T-helper 2 cell treated with Interferon-gamma antibody and Interleukin-4, amounts not matched to agents 100 ng/mL and 5 ng/mL, for 36 hours (primary cell): ENCODE data around the gene GOLT1B. TPM values are rescaled to one million over a fixed set of nuclear protein-coding genes. Genes with fewer than 3 reads are reported as not detected.
"Not testable (repeated sequence)": the region's sequence is repeated elsewhere in the genome, so short reads cannot be mapped to it uniquely, and the experiment has no call there.

Source experiments
- intact Hi-C: fragments of 100-400 bp; cut with micrococcal nuclease; formaldehyde crosslinking; loops from one replicate; pipeline ENCODE4 v1.15.1; 2023
- total RNA-seq: library from RNA; stranded (reverse); gene quantifications from 2 replicates; pipeline ENCODE4 v1.2.3, GENCODE V29; 2022

Gene GOLT1B, protein sequence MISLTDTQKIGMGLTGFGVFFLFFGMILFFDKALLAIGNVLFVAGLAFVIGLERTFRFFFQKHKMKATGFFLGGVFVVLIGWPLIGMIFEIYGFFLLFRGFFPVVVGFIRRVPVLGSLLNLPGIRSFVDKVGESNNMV
- 41.4 and 44.5 TPM in 2 replicates for total RNA-seq

DNA sequence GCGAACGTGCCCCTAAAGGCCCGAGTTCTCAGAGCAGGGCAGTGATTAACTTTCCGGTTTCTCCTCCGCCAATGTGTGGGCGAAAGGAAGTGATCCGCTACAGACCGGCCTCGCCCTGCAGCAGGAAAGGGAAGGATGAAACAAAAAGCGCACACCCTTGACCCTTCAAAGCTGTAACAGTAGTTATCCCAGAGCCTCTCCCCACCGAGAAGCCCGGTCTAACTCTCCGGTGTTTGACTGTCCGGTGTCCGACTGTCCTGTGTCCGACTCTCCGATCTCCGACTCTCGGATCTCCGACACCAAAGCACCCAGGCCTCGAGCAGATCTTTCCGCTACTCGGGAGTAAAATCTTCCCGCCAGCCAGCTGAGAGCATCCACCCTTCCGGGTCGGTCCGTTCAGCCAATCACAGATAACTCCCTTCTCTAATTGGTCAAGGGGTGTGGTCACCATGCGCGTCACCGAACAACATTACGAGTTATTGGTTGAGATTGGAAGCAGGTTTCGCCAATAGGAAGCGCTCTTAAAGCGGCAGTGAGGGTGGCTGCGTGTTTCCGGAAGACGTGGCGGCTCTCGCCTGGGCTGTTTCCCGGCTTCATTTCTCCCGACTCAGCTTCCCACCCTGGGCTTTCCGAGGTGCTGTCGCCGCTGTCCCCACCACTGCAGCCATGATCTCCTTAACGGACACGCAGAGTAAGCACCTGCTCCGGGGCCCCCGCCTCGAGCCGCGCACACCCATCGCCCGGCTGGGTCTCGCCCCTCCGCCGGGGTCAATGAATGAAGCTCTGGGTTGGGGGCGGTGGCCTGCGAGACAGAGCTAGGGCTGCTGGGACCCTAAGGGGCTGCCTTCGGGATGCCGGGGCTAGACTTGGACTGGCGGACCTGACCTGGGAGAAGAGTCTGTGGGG, at the start of gene GOLT1B, which contains the start of gene RECQL:
Gene GOLT1B (plus strand): TSS at position 532 of the 906 bp plus-strand sequence. CDS start 135 bp downstream, at position 667.
Gene RECQL (minus strand): TSS at position 378 of the 906 bp plus-strand sequence. CDS start 2,065 bp downstream, outside the sequence.
- intact Hi-C loops: loop anchor here (1.0 to 10.0 kb wide), 9 partner anchors 8 to 1043 kb away; partner anchors contain the start of genes C2CD5, CMAS, LDHB and PYROXD1

DNA sequence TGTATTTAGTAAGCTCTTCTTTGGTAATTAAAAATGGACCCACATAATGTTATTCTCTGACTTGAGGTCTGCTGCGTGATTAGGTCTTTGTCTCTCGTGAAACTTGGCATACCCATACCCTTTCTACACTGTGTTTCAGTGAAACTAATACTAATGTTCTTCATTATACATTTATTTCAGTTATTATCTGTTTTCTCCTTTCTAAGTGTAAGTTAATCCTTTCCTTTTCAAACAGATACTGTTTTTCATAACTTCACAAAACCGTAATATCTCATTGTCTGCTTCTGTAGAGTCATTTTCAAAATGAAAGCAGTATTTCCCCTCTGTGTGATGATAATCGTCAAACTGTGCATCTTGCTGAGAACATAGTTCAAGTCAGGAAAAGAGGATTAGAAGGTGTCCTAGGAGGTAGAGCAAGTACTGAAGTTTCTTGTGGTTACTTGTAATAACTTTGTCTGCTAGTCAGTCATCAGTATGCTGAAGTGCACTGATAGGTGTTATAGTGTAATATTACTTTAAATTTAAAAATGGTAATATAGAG, 48.2 kb upstream of the GOLT1B start:
- intact Hi-C loops: loop anchor here (5.0 kb wide), 1 partner anchor 156 kb away; no protein-coding TSS in a partner anchor

DNA sequence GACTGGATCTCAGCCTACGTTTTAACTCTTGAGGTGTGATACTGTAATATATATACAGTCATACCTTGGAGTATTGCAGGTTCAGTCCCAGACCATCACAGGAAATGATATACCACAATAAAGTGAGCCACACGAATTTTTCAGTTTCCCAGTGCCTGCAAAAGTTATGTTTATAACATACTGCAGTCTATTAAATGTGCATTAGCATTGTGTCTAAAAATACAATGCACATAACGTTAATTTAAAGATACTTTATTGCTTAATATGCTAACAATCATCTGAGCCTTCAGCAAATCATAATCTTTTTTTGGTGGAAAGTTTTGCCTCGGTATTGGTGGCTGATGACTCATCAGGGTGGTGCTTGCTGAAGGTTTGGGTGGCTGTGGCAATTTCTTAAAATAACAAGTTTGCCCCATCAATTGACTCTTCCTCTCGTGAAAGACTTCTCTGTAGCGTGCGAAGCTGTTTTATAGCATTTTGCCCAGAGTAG, 45.3 kb upstream of the GOLT1B start:
- intact Hi-C loops: loop anchor here (1.0 to 5.0 kb wide), 6 partner anchors 19 to 226 kb away; partner anchors contain the start of genes GOLT1B, LDHB, PYROXD1 and RECQL

DNA sequence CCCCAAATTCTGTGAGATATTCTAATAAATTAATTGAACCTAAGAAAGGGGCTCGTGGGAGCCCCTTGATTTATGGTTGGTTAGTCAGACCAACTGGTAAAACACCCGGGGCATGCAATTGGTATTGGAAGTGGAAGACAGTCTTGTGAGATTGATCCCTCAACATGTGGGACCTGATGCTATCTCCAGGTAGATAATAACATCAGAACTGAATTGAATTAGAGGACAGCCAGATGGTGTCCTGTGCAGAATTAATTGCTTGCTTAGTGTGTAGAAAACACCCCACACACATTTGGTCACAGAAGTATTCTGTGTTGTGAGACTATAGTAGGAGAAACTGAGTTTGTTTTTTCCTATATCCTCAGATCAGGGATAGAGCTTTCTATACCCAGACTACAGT, 42.1 kb upstream of the GOLT1B start:
- intact Hi-C loops: loop anchor here (5.0 kb wide), 1 partner anchor 223 kb away; no protein-coding TSS in a partner anchor

DNA sequence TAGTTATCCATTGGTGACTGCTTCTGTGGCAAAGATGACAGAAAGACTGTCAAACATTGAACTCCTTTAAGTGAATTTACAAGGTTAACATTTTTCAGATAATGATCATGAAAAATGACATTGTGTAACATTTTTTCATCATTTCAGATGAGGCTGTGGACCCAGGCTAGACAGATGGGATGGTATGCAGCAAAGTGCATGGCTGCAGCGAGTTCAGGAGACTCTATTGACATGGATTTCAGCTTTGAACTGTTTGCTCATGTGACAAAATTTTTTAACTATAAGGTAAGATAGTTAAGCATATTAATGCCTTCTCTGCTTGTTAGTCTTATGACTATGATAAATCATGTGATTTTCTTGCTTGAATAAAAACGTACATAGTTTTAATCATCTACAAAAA, 34.3 kb upstream of the GOLT1B start:
- intact Hi-C loops: not testable (repeated sequence)

DNA sequence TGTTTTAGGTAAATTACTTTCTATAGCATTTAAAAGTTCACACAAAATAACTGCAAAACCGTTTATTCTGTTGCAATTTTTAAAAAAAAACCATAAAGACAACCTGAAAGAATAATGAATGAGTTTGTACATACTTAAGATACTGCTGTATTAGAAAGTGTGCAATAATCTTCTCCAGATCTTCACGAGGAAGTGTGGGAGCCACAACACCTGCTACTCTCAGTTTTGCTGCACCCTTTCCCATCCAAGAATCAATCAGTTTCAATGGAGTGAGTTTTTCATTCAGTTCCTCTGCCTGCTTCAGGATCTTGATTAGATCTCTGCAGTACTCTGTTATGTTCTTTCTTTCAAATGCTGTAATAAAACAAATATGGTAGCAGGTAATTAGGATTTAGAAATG, 30.3 kb upstream of the GOLT1B start:
- intact Hi-C loops: no loop called here

DNA sequence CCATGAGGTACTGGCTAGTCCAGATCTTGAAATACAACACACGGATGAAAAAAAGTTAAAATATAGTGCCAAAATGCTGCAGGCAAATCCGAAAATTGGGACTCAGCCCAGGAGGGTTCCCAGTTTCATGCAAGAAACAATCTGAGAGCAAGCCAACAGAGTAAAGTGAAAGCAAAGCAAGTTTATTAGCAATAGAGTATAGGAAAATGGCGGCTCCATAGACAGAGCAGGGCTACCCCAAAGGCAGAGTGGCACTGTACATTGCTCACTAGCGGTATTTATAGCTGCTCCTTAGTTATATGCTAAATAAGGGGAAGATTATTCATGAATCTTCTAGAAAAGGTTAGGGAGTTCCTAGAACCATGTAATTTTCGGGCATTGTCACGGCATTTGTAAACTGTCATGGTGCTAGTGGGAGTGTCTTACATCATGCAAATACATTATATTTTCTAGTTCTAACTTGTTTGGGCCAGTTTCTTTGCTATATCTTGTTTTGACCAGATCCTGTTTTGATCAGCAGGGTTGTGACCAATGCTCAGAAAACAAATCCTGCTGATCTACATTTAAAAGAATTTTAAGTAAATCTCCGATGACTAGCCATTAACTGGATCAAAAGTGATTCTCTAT, 29.3 kb upstream of the GOLT1B start:
- intact Hi-C loops: no loop called here

DNA sequence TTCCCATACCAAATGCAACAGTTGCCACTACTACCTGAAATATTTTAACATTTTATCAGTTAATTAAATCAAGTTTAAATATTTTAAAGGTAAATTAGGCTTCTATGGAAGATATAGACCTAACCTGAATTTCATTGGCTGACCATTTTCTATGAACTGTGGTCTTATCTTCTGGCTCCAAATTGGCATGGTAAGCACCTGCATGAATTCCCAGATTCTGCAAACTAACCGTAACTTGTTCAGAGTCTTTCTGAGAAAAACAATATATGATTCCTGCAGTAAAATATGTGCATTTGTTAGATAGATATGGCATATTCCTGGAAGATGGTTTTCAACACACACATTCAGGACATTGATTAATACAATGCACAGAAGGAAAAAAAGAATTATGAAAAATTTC, 26.0 kb upstream of the GOLT1B start:
- intact Hi-C loops: no loop called here

DNA sequence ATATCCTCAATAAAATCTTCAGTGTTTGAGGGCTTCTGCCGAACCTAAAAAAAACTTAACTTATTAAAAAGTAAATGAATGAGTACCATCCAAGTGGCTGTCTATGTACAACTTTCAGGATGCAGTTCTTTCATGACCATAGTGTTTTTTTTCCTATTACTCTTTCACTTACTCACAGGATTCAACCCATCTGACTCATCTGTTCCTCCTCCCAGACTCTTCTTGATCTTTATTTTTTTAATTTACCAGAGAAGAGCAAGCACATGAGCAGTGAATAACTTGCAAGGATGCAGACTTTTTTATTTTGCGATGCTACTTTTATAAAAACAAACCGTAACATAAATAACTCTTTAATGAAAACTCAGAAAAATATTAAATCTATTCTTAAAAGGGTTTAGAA, 24.6 kb upstream of the GOLT1B start:
- intact Hi-C loops: loop anchor here (2.0 kb wide), 1 partner anchor 20 kb away; no protein-coding TSS in a partner anchor

DNA sequence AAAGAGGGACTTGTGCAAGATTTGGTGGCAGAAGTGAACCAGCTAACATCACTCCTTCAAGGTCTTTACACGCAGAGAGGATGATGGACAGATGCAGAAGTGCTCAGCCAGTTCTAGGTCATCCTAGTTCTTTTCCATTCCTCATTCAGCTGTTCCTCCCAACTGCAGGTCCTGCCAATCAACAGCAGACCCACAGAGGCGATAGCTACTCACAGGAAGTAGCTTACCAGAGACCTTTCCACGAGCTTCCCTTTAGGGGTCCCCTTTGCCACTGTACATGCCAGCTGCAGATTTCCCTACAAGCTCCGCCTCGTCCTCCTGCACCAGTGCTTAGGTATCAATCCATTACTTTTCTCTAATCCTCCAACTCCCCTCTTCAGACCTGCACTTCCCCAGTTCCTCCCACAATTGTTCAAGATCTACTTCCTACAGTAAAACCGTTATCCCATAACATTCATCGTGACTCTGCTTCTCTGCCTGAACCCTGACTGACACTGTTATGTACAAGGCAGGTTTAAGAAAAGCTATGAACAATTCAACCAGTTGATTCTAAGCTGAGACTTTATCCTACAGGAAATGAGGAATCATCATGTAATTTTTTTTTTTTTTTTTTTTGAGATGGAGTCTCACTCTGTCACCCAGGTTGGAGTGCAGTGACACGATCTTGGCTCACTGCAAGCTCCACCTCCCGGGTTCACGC, 22.7 kb upstream of the GOLT1B start:
- intact Hi-C loops: no loop called here

DNA sequence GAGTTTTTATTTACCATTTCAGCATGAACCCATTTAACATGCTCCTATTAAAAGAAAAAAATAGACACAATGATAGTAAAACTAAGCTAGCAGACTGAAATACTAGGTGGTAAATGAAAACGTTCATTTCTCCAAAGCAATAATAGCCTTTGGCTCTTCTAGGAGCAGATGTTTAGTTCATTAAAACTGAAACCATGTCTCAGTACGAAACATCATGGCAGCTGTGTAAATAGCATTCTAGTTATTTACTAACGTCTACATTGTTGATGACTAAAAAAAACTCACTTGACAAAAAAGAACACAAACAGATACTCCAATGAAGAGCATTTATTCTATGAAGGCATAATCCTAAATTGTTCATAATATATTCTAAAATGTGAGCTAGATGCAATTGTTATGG, 18.1 kb upstream of the GOLT1B start:
- intact Hi-C loops: no loop called here

DNA sequence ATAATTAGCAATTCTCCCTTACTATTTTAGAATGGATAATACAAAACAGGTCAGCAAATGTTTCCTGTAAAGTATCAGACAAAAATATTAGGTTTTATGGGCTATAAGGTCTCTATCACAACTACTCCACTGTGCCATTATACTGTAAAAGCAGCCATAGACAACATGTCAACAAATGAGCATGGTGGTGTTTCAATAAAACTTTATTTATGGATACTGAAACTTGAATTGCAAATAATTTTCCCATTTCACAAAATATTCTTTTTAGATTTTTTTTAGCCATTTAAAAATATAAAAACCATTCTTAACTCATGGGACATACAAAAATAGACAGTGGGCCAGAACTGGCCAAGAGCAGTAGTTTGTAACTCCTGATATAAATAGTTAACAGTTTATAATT, 15.6 kb upstream of the GOLT1B start:
- intact Hi-C loops: no loop called here

DNA sequence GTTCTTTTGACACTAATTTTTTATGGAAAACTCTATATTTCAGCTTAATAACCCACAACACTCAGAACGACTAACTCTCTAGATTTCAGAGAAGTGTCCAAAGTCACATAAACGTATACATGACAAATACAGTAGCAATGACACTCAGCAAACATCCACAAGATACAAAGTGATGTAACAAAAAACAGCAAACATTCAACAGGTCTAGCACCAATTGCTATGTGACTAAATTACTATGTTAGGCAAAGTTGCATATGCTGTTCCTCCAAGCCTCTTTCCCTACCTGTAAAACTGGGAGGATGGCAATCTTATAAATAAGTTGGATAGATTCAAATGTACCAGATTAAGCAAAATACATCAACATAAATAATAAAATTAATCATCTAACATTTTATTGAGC, 1.8 kb upstream of the GOLT1B start:
- intact Hi-C loops: loop anchor here (2.0 to 10.0 kb wide), 4 partner anchors 27 to 548 kb away; partner anchors contain the start of genes CMAS and SPX

DNA sequence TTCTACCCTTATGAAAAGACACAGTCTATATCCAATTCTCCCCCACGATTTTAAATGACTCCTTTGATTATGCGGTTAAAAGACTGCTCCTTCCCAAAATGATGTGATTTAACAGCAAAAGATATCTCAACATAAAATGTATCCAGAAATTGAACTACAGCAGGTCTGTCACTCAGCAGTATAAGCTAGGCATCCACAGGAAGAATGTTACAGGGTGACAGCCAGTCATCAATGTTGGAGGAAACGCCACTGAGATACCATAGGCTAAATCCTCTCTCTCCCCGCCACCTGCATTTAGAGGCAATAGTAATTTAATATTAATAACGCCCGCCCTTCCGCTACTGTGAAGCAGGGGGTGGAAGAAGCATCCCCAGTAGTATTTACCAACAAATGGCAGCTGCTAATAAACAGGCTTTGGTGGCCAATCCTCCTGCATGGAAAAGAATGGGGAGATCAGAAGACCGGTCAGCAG, 767 bp upstream of the GOLT1B start:
- intact Hi-C loops: loop anchor here (1.0 to 10.0 kb wide), 8 partner anchors 8 to 546 kb away; partner anchors contain the start of genes CMAS, LDHB, PYROXD1 and SPX

DNA sequence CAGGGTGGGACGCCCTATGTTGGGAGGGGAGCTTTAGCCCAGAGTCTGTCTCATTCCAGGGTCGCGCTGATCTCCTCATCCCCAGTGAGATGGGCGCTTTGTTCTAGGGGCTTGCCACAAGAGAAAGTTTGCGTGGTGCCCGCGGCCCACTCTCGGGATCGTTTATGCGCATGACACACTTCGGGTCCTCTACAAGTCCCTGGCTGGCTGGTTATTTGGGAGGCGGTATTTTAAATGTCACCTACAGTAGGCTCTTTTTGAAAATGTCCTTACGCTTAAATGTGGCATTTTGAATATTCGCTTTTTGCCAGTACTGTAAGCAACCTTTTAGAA, 541 bp downstream of the GOLT1B start:
- intact Hi-C loops: loop anchor here (2.0 to 10.0 kb wide), 3 partner anchors 187 to 1043 kb away; partner anchors contain the start of genes C2CD5 and CMAS

DNA sequence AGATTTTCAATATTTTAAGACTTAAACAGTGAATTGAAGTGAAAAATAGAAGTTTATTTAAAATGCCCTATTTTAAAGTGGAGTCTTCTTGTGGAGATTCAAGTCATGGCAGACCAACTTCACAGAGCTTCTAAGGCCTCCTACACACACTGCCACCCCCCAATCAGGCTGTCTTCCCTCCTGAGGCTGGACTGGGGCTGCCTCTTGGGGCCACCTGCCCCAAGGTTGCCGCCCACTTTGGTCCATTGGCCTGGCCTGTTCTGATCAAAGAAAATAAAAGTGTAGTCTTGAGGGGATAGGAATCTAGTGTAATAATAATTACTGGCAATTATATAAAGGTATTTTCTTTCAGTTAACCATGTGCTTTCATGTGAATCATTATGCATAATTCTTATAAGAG, 1.3 kb downstream of the GOLT1B start:
- intact Hi-C loops: loop anchor here (2.0 to 10.0 kb wide), 3 partner anchors 188 to 1042 kb away; partner anchors contain the start of genes C2CD5 and CMAS

DNA sequence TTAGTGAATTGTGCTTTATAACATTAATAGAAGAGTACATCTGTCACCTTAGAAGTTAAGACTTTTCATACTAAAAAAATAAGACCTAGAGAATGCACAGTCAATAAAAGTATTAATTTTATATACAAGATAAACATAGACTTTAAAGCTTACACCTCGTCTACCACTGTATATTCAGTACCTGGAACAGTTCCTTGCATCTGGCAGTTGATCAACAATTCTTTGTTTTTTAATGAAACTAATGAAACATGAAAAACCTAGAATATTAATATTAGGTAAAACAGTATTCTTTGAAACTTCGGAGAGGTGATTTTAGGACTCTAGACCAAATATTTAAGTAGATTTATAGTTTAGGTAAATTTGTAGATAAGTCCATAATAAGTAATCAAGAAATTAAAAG, 4.3 kb downstream of the GOLT1B start:
- intact Hi-C loops: loop anchor here (10.0 kb wide), 1 partner anchor 191 kb away; no protein-coding TSS in a partner anchor

DNA sequence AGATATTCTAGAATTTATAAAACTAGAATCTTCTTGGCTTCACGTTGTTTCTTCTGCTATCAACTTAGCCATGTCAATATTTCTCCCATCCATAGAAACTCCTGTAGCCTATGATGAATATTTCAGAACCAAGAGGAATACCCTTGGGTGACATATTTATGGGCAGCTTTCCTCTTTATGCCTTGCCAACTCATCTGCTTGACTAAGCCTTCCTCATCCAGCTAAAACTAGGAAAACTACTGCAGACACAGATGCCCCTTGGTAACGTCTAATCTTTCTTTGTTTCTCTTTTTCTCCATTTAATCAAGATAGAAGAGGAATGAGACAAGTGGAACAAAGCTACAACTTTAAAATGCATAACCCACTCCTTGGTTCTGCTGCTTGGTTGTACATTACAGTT, 6.3 kb downstream of the GOLT1B start:
- intact Hi-C loops: loop anchor here (2.0 to 10.0 kb wide), 3 partner anchors 19 to 193 kb away; partner anchors contain the start of genes LDHB and SPX

DNA sequence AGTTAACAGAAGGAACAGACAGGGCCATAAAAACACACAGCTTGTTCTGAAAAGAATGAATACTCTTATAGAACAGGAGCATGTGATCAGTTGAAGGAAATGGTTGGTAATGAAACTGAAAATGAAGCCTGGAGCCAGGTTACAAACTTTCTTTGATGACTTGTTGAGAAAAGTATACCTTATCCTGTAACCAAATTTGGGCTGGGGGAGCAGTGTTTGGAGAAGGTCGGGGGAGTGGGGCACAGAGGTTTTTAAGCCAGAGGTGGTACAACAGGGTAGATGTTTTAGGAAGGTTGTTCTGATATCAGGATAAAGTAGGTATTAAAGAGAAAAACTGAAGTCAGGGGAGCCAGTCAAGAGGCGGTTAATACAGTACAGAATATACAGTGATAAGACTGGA, 8.2 kb downstream of the GOLT1B start:
- intact Hi-C loops: loop anchor here (1.0 to 10.0 kb wide), 4 partner anchors 8 to 195 kb away; partner anchors contain the start of genes GOLT1B, LDHB, RECQL and SPX

DNA sequence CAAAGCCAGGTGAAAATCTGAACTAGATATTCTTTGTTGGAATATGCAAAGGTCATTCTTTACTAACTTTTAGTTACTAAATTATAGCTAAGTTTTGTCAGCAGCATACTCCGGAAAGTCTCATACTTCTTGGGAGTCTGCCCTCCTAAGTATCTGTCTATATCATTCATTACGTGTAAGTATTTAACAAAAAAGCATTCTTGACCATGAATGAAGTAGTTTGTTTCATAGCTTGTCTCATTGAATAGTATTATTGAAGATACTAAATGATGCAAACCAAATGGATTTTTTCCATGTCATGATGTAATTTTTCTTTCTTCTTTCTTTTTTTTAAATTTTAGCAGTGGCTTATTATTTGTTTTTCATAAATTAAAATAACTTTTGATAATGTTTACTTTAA, 14.7 kb downstream of the GOLT1B start:
- intact Hi-C loops: no loop called here
